Prostate gland (tissue), 2 donors: ENCODE measurements around the gene HTR4. TPM values are rescaled to one million over a fixed set of nuclear protein-coding genes. Genes with fewer than 3 reads are reported as not detected.

Source experiments
- DNase-seq: peaks from one replicate; pipeline ENCODE4 v3.0.0-alpha.2; 2019; ENCODE audit warnings: low spot score
- H3K27ac ChIP-seq, 2 donors: fragments of 200-600 bp; sonication (generic); 2 replicates each; pipeline ENCODE4 v1.5.1; 2017 to 2019
- H3K27me3 ChIP-seq: fragments of 200-600 bp; sonication (generic); replicated peaks from 2 replicates; pipeline ENCODE4 v1.5.1; 2019; ENCODE audit not compliant: insufficient read depth
- H3K36me3 ChIP-seq, 2 donors: fragments of 200-600 bp; sonication (generic); 1 replicate in 1 of 2; 2 replicates in 1 of 2; pipeline versions ENCODE4 v1.5.1 to v1.8.1; 2017 to 2019
- H3K4me1 ChIP-seq: fragments of 200-600 bp; sonication (generic); replicated peaks from 2 replicates; pipeline ENCODE4 v1.5.1; 2019
- H3K4me3 ChIP-seq, 2 donors: fragments of 200-600 bp; sonication (generic); 2 replicates each; pipeline ENCODE4 v1.5.1; 2017 to 2019
- H3K9me3 ChIP-seq: fragments of 200-600 bp; sonication (generic); 2 replicates; pipeline ENCODE4 v1.5.1; 2017
- POLR2A ChIP-seq: fragments of 450-650 bp; IDR thresholded peaks from one replicate; pipeline ENCODE4 v1.6.1; 2016; ENCODE audit warnings: antibody characterized with exemption, mild to moderate bottlenecking
- POLR2AphosphoS5 ChIP-seq: sonication (generic); formaldehyde crosslinking; IDR thresholded peaks from one replicate; pipeline ENCODE4 v1.6.1; 2017; ENCODE audit warnings: antibody characterized with exemption
- WGBS: methylation state at CpG from one replicate; pipeline ENCODE4 v1.1.5; 2018; 5-methylcytosine and 5-hydroxymethylcytosine counted together
- intact Hi-C: fragments of 100-400 bp; cut with DNase I; formaldehyde crosslinking; loops from one replicate; pipeline ENCODE4 v1.14.2; 2022
- total RNA-seq, 2 donors: library from RNA; depleted of rRNA; stranded (reverse); fragments of >200 nt; gene quantifications; one replicate each; pipeline ENCODE4 v1.1.0, GENCODE V29; 2016
- TF ChIP-seq, protein P1 (sequence below), 4 experiments: fragments of 200-600 bp in 2 of 4; fragments of 450-650 bp in 2 of 4; sonication (generic) in 2 of 4; IDR thresholded peaks; 1 replicate in 3 of 4; 2 replicates in 1 of 4; pipeline ENCODE4 v1.5.1; 2016 to 2019; ENCODE audit warnings: antibody characterized with exemption in 4 of 4, mild to moderate bottlenecking in 2 of 4, moderate library complexity in 2 of 4

HTR4 gene
- total RNA-seq, 2 donors from 2014 or later = 2.1 TPM; not detected in 1

DNA sequence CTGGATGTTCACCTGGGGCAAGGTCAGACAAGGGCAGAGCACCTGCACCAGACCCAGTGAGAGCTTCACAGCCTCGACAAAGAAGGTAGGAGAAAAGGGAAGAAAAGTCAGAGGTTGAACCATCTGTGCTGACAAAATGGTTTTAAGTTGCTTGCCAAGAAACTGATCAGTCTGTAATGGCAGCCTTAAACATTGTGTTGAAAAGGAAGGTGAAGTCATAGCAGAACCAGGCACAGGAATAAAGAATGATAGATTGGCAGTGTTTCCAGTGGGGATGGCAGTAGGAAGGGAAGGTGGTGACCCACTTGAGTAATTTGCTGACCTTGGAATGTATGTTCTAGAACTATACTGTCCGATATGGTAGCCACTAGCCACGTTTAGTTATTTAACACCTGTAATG lies 34.2 kb downstream of the HTR4 start:
- no peaks in the 10 kb centered on the region for H3K9me3 ChIP-seq
- WGBS = 78% methylated on average over 3 of the region's 3 CpGs
- H3K4me3 ChIP-seq = no peak overlapping the region
- no peaks in the 10 kb centered on the region for H3K4me1 ChIP-seq
- H3K27ac ChIP-seq = no peak overlapping the region
- intact Hi-C loops = no loop called here
- H3K27me3 ChIP-seq = no peaks in the 10 kb centered on the region
- no peak for DNase-seq
- H3K36me3 ChIP-seq = no peaks in the 10 kb centered on the region
- TF ChIP-seq, protein P1, sequence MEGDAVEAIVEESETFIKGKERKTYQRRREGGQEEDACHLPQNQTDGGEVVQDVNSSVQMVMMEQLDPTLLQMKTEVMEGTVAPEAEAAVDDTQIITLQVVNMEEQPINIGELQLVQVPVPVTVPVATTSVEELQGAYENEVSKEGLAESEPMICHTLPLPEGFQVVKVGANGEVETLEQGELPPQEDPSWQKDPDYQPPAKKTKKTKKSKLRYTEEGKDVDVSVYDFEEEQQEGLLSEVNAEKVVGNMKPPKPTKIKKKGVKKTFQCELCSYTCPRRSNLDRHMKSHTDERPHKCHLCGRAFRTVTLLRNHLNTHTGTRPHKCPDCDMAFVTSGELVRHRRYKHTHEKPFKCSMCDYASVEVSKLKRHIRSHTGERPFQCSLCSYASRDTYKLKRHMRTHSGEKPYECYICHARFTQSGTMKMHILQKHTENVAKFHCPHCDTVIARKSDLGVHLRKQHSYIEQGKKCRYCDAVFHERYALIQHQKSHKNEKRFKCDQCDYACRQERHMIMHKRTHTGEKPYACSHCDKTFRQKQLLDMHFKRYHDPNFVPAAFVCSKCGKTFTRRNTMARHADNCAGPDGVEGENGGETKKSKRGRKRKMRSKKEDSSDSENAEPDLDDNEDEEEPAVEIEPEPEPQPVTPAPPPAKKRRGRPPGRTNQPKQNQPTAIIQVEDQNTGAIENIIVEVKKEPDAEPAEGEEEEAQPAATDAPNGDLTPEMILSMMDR (IDR thresholded peaks at IDR 0.05) = no peak
- TF ChIP-seq POLR2A (no peak), POLR2AphosphoS5 (no peak)

DNA sequence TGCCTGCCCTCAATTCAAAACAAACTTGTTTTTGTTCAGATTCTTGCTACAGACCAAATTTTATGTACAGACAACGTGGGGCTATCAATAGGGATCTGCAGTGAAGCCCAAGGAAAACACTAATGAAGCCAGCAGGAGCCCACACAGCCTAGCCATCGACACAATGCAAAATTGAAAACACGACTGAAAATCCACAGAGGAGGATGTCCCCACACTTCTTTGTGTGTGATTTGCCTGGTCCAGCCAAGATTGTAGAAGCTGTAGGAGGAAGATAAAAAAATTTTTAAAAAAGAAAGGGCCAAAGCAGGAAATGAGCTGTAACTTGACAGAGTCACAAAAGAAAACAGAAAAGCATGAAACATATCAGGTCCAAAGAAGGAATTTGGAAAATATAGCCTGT lies 34.8 kb downstream of the HTR4 start:
- H3K4me1 ChIP-seq = no peaks in the 10 kb centered on the region
- TF ChIP-seq POLR2AphosphoS5 (no peak), POLR2A (no peak)
- TF ChIP-seq, protein P1 (IDR thresholded peaks at IDR 0.05) = no peak
- intact Hi-C loops = no loop called here
- H3K9me3 ChIP-seq = no peaks in the 10 kb centered on the region
- H3K4me3 ChIP-seq = no peak overlapping the region
- no peaks in the 10 kb centered on the region for H3K27me3 ChIP-seq
- no peaks in the 10 kb centered on the region for H3K36me3 ChIP-seq
- 40% methylated on average over 3 of the region's 3 CpGs for WGBS
- H3K27ac ChIP-seq = no peak overlapping the region
- no peak for DNase-seq

DNA sequence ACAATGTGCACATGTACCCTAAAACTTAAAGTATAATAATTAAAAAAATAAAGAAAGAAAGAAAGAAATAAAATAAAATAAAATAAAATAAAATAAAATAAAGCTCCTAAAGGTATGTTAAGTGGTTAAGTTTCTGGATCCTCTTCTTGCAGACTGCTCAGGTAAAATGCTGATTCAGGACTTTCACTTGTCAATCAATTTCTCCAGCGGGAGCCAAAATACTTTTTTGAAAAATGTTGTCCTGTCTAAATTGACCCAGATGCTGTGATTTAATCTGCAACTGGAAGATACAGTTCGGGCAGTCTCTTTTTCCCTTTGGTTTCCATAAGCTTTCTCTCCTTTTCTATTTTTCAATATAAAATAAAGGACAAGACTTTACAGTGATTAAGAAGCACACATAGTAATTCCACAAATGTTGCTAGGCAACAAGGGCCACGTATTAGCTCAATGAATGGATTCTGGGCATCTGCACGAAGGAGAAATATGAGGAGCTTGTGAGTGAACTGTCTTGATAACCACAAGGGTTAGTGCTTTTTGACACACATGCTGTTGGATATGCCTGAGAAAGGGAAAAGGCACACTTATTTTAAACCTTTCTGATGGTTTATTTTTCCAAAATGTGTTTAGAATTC lies 38.6 kb downstream of the HTR4 start:
- Histone ChIP-seq H3K9me3 (no peaks in the 10 kb centered on the region), H3K27me3 (no peaks in the 10 kb centered on the region), H3K4me3 (no peak overlapping the region), H3K36me3 (no peaks in the 10 kb centered on the region), H3K4me1 (no peaks in the 10 kb centered on the region), H3K27ac (no peak overlapping the region)
- WGBS = 41% methylated on average over 4 of the region's 4 CpGs
- TF ChIP-seq POLR2A (no peak), POLR2AphosphoS5 (no peak)
- TF ChIP-seq, protein P1 (IDR thresholded peaks at IDR 0.05) = no peak
- intact Hi-C loops = no loop called here
- DNase-seq = no peak

DNA sequence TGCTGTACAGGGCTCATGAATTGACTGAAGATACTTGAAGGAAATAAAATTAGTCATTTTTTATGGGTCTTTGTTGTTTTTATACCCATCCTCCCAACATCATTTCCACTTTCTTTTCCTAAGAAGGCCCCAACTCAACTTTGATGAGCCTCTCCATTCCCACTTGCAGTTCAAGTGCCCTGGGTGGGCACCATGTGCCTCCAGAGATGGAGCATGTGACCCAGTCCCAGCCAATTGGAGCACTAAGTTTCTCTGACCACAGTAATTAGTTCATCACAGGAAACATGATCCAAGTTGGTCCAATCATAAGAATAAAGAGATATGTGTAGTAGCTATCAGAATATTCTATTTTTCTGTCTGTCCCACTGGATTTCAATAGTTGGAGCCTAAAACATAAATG lies 46.9 kb downstream of the HTR4 start:
- TF ChIP-seq POLR2A (no peak), POLR2AphosphoS5 (no peak)
- TF ChIP-seq, protein P1 (IDR thresholded peaks at IDR 0.05) = no peak
- no peaks in the 10 kb centered on the region for H3K36me3 ChIP-seq
- intact Hi-C loops = no loop called here

DNA sequence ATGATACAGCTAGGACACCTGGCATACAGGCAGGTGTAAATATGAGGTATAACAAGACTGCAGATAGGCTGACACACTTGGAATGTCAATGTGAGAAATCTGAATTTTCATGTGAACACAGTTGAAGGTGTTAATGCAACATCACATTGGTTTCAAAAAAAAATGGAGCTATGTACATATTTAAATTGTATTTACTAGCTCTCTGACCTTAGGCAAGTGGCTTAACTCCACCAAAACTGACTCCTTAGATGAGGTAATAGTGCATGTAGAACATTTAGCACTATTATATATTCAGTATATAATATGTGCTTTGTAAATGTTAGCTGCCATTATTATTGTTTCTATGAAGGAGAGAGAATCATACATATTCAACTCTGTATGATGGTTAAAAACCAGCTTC lies 48.0 kb downstream of the HTR4 start:
- Histone ChIP-seq H3K9me3 (no peaks in the 10 kb centered on the region), H3K36me3 (no peaks in the 10 kb centered on the region), H3K27ac (no peak overlapping the region), H3K4me3 (no peak overlapping the region), H3K27me3 (no peaks in the 10 kb centered on the region), H3K4me1 (no peaks in the 10 kb centered on the region)
- intact Hi-C loops = no loop called here
- no peak for DNase-seq
- no peak for TF ChIP-seq POLR2AphosphoS5
- TF ChIP-seq, protein P1 (IDR thresholded peaks at IDR 0.05) = no peak
- no peak for TF ChIP-seq POLR2A

More for the DNA sequence above, 46.9 kb downstream of the HTR4 start:
- DNase-seq = no peak
- Histone ChIP-seq H3K4me3 (no peak overlapping the region), H3K27ac (no peak overlapping the region), H3K4me1 (no peaks in the 10 kb centered on the region), H3K27me3 (no peaks in the 10 kb centered on the region), H3K9me3 (no peaks in the 10 kb centered on the region)
